VCaP (cell line): Measurements from ENCODE around the gene ABCA3.

ENCODE experiments used
- H3K27ac ChIP-seq: fragments of 450-650 bp; 2 replicates; pipeline ENCODE4 v1.5.1; 2017
- TF ChIP-seq, protein P1 (sequence below): fragments of 450-650 bp; conservative IDR thresholded peaks from 2 replicates; pipeline ENCODE4 v1.5.1; 2017; ENCODE audit warnings: mild to moderate bottlenecking, moderate library complexity

Gene ABCA3

DNA sequence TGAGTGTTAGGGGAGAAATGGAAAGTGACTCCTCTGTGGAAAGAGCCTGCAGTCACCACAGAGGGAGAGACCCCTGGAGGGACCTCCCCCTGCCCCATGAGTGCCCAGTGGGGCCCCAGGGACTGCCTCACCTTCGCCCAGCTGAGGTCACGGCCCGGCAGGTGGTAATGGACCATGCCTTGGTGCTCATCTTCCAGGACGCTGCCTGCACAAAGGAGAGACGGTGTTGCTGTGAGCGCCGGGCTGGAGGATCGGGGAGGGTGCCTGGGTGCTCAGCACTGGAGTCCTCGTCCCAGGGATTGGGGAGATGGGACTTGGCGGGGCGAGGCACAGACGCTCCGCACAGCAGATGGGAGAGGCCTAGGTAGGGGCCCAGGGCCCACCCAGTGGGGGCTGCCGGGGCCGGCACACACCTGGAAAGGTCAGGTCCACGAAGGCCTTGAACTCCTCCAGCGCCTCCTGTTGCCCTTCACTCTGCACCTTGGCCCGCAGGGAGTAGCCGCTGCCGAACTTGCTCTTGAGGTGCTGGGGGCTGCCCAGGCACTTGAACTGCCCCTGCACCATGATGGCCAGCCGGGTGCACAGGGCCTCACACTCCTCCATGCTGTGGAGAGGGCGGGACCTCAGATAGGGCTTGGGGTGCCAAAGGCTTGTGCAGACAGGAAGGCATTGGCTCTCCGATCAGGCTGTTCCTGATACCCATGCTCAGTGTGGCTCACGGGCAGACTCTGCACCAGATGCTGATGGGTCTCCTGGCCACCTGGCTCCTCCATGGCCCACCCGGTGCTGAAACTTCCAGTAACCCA lies 62.9 kb downstream of the ABCA3 start:
- H3K27ac ChIP-seq = no peak overlapping the region
- TF ChIP-seq, protein P1, sequence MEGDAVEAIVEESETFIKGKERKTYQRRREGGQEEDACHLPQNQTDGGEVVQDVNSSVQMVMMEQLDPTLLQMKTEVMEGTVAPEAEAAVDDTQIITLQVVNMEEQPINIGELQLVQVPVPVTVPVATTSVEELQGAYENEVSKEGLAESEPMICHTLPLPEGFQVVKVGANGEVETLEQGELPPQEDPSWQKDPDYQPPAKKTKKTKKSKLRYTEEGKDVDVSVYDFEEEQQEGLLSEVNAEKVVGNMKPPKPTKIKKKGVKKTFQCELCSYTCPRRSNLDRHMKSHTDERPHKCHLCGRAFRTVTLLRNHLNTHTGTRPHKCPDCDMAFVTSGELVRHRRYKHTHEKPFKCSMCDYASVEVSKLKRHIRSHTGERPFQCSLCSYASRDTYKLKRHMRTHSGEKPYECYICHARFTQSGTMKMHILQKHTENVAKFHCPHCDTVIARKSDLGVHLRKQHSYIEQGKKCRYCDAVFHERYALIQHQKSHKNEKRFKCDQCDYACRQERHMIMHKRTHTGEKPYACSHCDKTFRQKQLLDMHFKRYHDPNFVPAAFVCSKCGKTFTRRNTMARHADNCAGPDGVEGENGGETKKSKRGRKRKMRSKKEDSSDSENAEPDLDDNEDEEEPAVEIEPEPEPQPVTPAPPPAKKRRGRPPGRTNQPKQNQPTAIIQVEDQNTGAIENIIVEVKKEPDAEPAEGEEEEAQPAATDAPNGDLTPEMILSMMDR = no peak

DNA sequence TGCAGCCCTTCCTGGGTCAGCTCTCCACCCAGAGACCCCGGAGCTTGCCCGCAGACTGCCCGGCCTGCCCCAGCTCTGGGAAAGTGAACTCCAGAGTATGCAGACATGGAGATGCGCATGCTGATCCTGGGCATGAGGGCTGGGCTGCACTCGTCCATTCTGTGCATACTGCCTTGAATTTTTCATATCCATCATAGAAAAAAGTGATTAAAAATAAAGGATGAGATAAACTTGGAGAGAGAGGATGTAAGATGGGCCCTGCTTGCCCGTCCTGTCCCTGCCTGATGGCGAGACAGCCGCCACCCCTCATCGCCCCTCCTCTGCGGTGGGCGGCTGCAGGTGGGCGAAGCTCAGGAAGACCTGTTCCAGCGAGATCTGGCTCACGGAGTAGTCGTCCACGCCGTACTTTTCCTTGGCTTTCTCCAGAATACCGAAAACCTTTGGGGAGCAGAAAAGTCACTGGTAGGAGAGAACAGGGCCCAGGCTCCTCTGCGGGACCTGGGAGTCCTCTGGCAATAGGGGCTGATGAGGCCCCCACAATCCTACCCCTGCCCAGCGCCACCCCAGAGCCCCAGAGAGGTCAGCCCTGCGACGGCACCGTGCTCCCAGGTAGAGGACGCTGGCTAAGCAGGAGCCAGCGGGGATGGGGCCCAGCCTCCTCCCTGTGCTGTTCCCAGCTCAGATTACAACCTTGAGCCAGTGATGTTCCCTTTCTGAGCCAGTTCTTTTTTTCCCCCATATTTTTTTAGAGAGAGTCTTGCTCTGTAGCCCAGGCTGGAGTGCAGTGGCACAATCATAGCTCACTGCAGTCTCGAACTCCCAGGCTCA lies 63.9 kb downstream of the ABCA3 start:
- TF ChIP-seq, protein P1 = no peak
- no peak overlapping the region for H3K27ac ChIP-seq

DNA sequence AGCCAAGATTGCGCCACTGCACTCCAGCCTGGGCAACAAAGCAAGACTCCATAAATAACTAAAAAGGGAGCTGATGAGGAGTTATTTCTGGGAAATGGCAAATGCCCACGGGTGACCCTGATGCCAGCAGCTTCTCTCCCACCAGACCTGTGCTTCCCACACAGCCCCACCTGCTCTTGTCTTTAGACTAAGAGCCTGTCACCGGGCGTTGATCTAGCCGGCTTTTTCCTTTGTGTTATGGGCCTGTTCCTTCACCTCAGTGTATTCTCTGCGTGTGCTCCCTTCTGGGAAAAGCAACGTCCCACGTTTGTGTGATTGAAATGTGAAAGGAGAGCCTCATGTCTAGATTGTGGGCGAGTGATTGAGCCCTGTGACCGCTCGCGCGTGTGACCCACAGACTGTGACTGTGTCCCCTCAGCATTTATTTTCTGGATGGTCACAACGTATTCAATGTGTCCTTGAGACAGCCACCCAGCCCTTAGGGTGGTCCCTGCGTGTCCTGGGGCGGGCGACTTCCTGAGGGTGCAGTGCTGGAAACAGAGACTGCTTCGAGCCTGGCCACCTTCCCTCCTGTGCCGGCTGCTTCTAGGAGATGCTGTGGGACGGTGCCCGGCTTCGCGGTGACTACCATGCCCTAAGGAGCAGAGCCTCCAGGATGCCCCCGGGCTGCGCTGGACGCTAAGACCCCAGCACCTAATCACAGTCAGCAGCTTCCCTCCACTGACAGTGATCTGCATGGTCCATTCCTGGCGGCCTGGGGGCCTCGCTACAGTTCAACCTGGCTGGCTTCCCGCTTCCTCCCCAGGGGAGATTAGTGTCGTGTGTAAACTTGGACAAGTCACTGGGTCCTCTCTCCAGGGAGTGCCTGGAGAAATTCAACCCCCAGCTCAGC lies 64.8 kb downstream of the ABCA3 start:
- TF ChIP-seq, protein P1 = no peak

DNA sequence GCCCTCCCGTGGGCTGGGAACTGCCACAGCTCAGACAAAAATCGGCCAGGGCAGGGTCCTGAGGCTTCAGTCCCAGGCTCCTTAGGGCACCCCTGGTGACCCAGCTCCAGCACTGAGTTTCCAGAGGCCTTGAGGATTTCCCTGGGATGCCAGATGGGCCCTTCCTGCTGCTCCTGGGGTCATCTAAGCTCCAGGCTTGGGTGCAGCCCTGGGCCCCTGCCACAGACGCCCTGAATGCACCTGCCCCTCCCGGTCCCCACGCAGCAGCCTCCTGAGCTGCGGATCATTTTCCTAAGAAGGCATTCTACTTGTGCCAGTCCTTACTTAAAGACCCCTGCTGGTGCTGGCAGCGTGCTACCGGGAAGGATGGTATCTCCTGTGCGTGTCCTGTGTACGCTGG lies 66.6 kb downstream of the ABCA3 start:
- H3K27ac ChIP-seq = no peak overlapping the region
- TF ChIP-seq, protein P1 = no peak

More for the DNA sequence above, 64.8 kb downstream of the ABCA3 start:
- H3K27ac ChIP-seq = no peak overlapping the region

DNA sequence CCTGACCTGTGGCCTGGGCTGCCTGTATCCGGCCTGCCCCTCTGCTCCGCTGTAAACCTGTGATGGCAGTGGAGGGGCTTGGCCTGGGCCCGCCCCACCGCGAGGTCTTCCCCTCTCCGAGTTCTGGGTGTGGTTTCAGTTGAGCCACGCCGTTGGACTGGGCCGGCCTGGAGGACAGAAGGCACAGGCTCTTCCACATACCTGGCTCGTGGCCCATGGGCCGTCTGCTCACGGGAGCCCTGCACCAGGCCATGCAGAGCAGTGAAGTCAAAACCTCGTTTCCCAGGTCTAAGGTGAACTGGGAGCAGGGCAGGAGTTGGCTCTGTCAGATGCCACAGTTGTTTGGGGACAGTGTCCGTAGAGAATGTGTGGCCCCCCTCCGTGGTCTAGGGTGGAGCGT lies 67.0 kb downstream of the ABCA3 start:
- TF ChIP-seq, protein P1 = no peak
- no peak overlapping the region for H3K27ac ChIP-seq

DNA sequence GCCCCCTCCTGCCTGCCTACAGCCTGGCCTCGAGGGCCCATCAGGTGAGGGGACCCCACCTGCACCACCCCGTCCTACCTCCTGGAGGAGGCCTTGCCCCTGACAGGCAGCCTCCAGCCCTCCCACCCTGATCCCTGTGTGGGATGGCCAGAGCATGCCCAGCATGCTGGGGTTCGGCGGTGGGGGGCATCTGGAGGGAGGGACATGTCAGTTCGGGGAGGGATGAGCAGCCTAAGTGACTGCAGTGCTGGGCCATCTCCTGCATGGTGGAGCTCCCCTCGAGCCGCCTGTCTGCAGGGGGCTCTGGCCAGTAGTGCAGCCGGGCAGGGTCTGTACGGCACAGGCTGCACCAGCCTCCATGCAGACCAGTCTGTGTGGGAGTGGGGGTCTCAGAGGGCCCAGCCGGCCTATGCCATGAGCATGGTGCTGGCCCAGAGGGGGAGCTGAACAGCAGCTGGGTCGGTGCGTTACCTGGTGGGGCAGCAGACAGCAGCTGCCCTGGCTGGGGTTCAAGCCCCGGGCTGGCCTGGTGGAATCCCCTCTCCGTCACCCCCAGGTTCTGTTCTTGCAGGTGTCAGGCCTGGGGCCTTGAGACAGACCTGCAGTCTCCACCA lies 68.6 kb downstream of the ABCA3 start:
- no peak overlapping the region for H3K27ac ChIP-seq
- TF ChIP-seq, protein P1 = no peak
